Vagina (tissue), 2 donors: ENCODE results near the gene PDCD1LG2. TPM values are rescaled to one million over a fixed set of nuclear protein-coding genes. Genes with fewer than 3 reads are reported as not detected.

ENCODE experiments used
- DNase-seq, 2 donors: peaks; one replicate each; pipeline ENCODE4 v3.0.0-alpha.2; 2017; ENCODE audit errors: extremely low spot score in 2 of 2
- H3K27ac ChIP-seq: fragments of 200-600 bp; sonication (generic); one replicate; pipeline ENCODE4 v1.5.1; 2019
- H3K27me3 ChIP-seq: fragments of 200-600 bp; sonication (generic); one replicate; pipeline ENCODE4 v1.5.1; 2019
- H3K36me3 ChIP-seq, 2 donors: fragments of 200-600 bp; sonication (generic); one replicate each; pipeline ENCODE4 v1.5.1; 2017 to 2019
- H3K4me1 ChIP-seq: fragments of 200-600 bp; sonication (generic); one replicate; pipeline ENCODE4 v1.5.1; 2019
- H3K4me3 ChIP-seq, 2 donors: fragments of 200-600 bp; sonication (generic); 1 replicate in 1 of 2; 2 replicates in 1 of 2; pipeline ENCODE4 v1.5.1; 2016 to 2019
- H3K9me3 ChIP-seq: fragments of 200-600 bp; sonication (generic); one replicate; pipeline ENCODE4 v1.5.1; 2019
- CTCF ChIP-seq, 3 experiments: fragments of 450-650 bp in 2 of 3; fragments of 200-600 bp in 1 of 3; sonication (generic) in 1 of 3; IDR thresholded peaks; one replicate each; pipeline ENCODE4 v1.5.1; 2017 to 2019; ENCODE audit warnings: antibody characterized with exemption in 3 of 3, mild to moderate bottlenecking in 2 of 3, moderate library complexity in 2 of 3
- POLR2A ChIP-seq, 2 donors: fragments of 450-650 bp; IDR thresholded peaks; one replicate each; pipeline ENCODE4 v1.6.1; 2017; ENCODE audit warnings: antibody characterized with exemption in 2 of 2, mild to moderate bottlenecking in 2 of 2, moderate library complexity in 2 of 2
- POLR2AphosphoS5 ChIP-seq, 2 donors: sonication (generic); formaldehyde crosslinking; IDR thresholded peaks; one replicate each; pipeline ENCODE4 v1.9.0; 2017; ENCODE audit warnings: antibody characterized with exemption in 2 of 2, mild to moderate bottlenecking in 2 of 2, low read depth in 1 of 2; ENCODE audit not compliant: insufficient read depth in 1 of 2
- intact Hi-C: fragments of 100-400 bp; cut with DNase I; formaldehyde crosslinking; loops from one replicate; pipeline ENCODE4 v1.15.1; 2023
- total RNA-seq: library from RNA; depleted of rRNA; stranded (reverse); fragments of >200 nt; gene quantifications from one replicate; pipeline ENCODE4 v1.2.3, GENCODE V29; 2016

The PDCD1LG2 gene
- total RNA-seq, 1 donor from 2014 or later = 1.2 TPM

- H3K36me3 ChIP-seq = no peaks in the 10 kb centered on the region
- H3K27ac ChIP-seq = no peak overlapping the region
- H3K4me1 ChIP-seq = peaks cover 13% of the 10 kb centered on the region
- H3K9me3 ChIP-seq = no peaks in the 10 kb centered on the region
- no peaks in the 10 kb centered on the region for H3K27me3 ChIP-seq
- TF ChIP-seq POLR2AphosphoS5 (IDR thresholded peaks at IDR 0.05; ENCODE audit: insufficient read depth in 1 of 2, low read depth in 1 of 2) (no peak), CTCF (IDR thresholded peaks at IDR 0.05) (no peak), POLR2A (IDR thresholded peaks at IDR 0.05) (no peak)
- intact Hi-C loops = no loop called here
- H3K4me3 ChIP-seq = no peak overlapping the region
- DNase-seq = no peak
Measured at GRCh38 chr9:5518171-5518936, 8.0 kb downstream of the PDCD1LG2 start.

- TF ChIP-seq POLR2AphosphoS5 (IDR thresholded peaks at IDR 0.05; ENCODE audit: insufficient read depth in 1 of 2, low read depth in 1 of 2) (no peak), CTCF (IDR thresholded peaks at IDR 0.05) (no peak), POLR2A (IDR thresholded peaks at IDR 0.05) (no peak)
- H3K4me1 ChIP-seq = peaks cover 13% of the 10 kb centered on the region
- DNase-seq = no peak
- intact Hi-C loops = no loop called here
- H3K4me3 ChIP-seq = no peak overlapping the region
- no peak overlapping the region for H3K27ac ChIP-seq
- H3K27me3 ChIP-seq = no peaks in the 10 kb centered on the region
- no peaks in the 10 kb centered on the region for H3K9me3 ChIP-seq
- no peaks in the 10 kb centered on the region for H3K36me3 ChIP-seq
Measured at GRCh38 chr9:5518937-5519319, 8.6 kb downstream of the PDCD1LG2 start.

GRCh38 chr9:5524090-5524489 lies 13.8 kb downstream of the PDCD1LG2 start:
- Histone ChIP-seq H3K27me3 (no peaks in the 10 kb centered on the region), H3K9me3 (no peaks in the 10 kb centered on the region), H3K4me1 (no peaks in the 10 kb centered on the region), H3K4me3 (no peak overlapping the region), H3K27ac (no peak overlapping the region), H3K36me3 (no peaks in the 10 kb centered on the region)
- intact Hi-C loops = no loop called here
- no peak for DNase-seq
- TF ChIP-seq POLR2A (IDR thresholded peaks at IDR 0.05) (no peak), POLR2AphosphoS5 (IDR thresholded peaks at IDR 0.05; ENCODE audit: insufficient read depth in 1 of 2, low read depth in 1 of 2) (no peak), CTCF (IDR thresholded peaks at IDR 0.05) (no peak)

- TF ChIP-seq POLR2AphosphoS5 (IDR thresholded peaks at IDR 0.05; ENCODE audit: insufficient read depth in 1 of 2, low read depth in 1 of 2) (no peak), POLR2A (IDR thresholded peaks at IDR 0.05) (no peak), CTCF (IDR thresholded peaks at IDR 0.05) (no peak)
- Histone ChIP-seq H3K36me3 (no peaks in the 10 kb centered on the region), H3K4me1 (no peaks in the 10 kb centered on the region), H3K27ac (no peak overlapping the region), H3K4me3 (no peak overlapping the region), H3K9me3 (no peaks in the 10 kb centered on the region), H3K27me3 (no peaks in the 10 kb centered on the region)
- DNase-seq = no peak
- intact Hi-C loops = no loop called here
Measured at GRCh38 chr9:5529683-5530221, 19.4 kb downstream of the PDCD1LG2 start.
